Smooth muscle cell (in vitro differentiated cells): ENCODE results near the gene COX8C. TPM values are rescaled to one million over a fixed set of nuclear protein-coding genes. Genes with fewer than 3 reads are reported as not detected.
A peak's percentile ranks its signal among the peaks of the same experiment; 100 is the strongest.

Experiments
- DNase-seq: peaks from one replicate; lab custom pipeline; 2025; ENCODE audit not compliant: unreplicated experiment; lab: John Stamatoyannopoulos, UW
- H2AFZ ChIP-seq: fragments of 200-600 bp; sonication (generic); 2 replicates; pipeline ENCODE4 v1.6.0; 2016; ENCODE audit warnings: antibody characterized with exemption, low read depth, mild to moderate bottlenecking
- H3F3A ChIP-seq: fragments of 200-600 bp; sonication (generic); 2 replicates; pipeline ENCODE4 v1.6.0; 2017; ENCODE audit warnings: antibody characterized with exemption, low read depth
- H3K27ac ChIP-seq: fragments of 200-600 bp; sonication (generic); 2 replicates; pipeline ENCODE4 v1.5.1; 2016; ENCODE audit warnings: low read depth, mild to moderate bottlenecking
- H3K27me3 ChIP-seq: fragments of 200-600 bp; sonication (generic); 2 replicates; pipeline ENCODE4 v1.6.1; 2016; ENCODE audit warnings: low read depth, mild to moderate bottlenecking
- H3K36me3 ChIP-seq: fragments of 200-600 bp; sonication (generic); 2 replicates; pipeline ENCODE4 v1.5.1; 2016; ENCODE audit warnings: low read depth
- H3K4me1 ChIP-seq: fragments of 200-600 bp; sonication (generic); 2 replicates; pipeline ENCODE4 v1.5.1; 2016; ENCODE audit warnings: low read depth
- H3K4me2 ChIP-seq: fragments of 200-600 bp; sonication (generic); 2 replicates; pipeline ENCODE4 v1.6.0; 2016; ENCODE audit warnings: mild to moderate bottlenecking
- H3K4me3 ChIP-seq: fragments of 200-600 bp; sonication (generic); 2 replicates; pipeline ENCODE4 v1.5.1; 2016; ENCODE audit warnings: mild to moderate bottlenecking
- H3K79me2 ChIP-seq: fragments of 200-600 bp; sonication (generic); 2 replicates; pipeline ENCODE4 v1.6.0; 2016; ENCODE audit warnings: low read depth, mild to moderate bottlenecking
- H3K9ac ChIP-seq: fragments of 200-600 bp; sonication (generic); 2 replicates; pipeline ENCODE4 v1.6.0; 2016; ENCODE audit warnings: low read depth
- H3K9me3 ChIP-seq: fragments of 200-600 bp; sonication (generic); replicated peaks from 2 replicates; pipeline ENCODE4 v1.5.1; 2016; ENCODE audit warnings: low read depth
- H4K20me1 ChIP-seq: fragments of 200-600 bp; sonication (generic); 2 replicates; pipeline ENCODE4 v1.6.0; 2016; ENCODE audit warnings: low read depth
- whole genome bisulfite sequencing: methylation state at CpG from one replicate; pipeline ENCODE4 v1.1.7; 2016; ENCODE audit warnings: low lambda C conversion rate; 5-methylcytosine and 5-hydroxymethylcytosine counted together
- polyA plus RNA-seq: library from polyadenylated mRNA; unstranded; fragments of >200 nt; fragmentation: Nextera tagmentation; extraction: Ambion mirVana; gene quantifications from 2 replicates; pipeline ENCODE4 v1.2.1, GENCODE V29; 2016
- total RNA-seq: library from RNA; depleted of rRNA; stranded (reverse); fragments of >200 nt; gene quantifications from 2 replicates; pipeline ENCODE4 v1.2.3, GENCODE V29; 2014
- TF ChIP-seq, protein P1 (sequence below): fragments of 200-600 bp; sonication (generic); IDR thresholded peaks from 2 replicates; pipeline ENCODE4 v1.5.1; 2017; ENCODE audit warnings: borderline replicate concordance, mild to moderate bottlenecking, antibody characterized with exemption; ENCODE audit not compliant: insufficient read depth, poor library complexity, severe bottlenecking

The COX8C gene
- total and polyA plus RNA-seq, 2 experiments from 2014 or later: not detected

- Histone ChIP-seq H2AFZ (no peak overlapping the region), H4K20me1 (peaks cover 100% of the 10 kb centered on the region), H3K4me1 (peaks cover 3% of the 10 kb centered on the region), H3K9me3 (no peaks in the 10 kb centered on the region), H3K36me3 (no peaks in the 10 kb centered on the region), H3K4me2 (no peak overlapping the region), H3K79me2 (peaks cover 92% of the 10 kb centered on the region), H3K9ac (no peak overlapping the region), H3F3A (peaks cover 14% of the 10 kb centered on the region), H3K27ac (peak overlapping the region; percentile 80), H3K27me3 (no peaks in the 10 kb centered on the region), H3K4me3 (no peak overlapping the region)
- no peak for DNase-seq
- TF ChIP-seq, protein P1, sequence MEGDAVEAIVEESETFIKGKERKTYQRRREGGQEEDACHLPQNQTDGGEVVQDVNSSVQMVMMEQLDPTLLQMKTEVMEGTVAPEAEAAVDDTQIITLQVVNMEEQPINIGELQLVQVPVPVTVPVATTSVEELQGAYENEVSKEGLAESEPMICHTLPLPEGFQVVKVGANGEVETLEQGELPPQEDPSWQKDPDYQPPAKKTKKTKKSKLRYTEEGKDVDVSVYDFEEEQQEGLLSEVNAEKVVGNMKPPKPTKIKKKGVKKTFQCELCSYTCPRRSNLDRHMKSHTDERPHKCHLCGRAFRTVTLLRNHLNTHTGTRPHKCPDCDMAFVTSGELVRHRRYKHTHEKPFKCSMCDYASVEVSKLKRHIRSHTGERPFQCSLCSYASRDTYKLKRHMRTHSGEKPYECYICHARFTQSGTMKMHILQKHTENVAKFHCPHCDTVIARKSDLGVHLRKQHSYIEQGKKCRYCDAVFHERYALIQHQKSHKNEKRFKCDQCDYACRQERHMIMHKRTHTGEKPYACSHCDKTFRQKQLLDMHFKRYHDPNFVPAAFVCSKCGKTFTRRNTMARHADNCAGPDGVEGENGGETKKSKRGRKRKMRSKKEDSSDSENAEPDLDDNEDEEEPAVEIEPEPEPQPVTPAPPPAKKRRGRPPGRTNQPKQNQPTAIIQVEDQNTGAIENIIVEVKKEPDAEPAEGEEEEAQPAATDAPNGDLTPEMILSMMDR: no peak
- 89% methylated on average over 2 of the region's 2 CpGs for WGBS
Observed at GRCh38 chr14:93319494-93319893, 27.5 kb upstream of the COX8C start.

DNA sequence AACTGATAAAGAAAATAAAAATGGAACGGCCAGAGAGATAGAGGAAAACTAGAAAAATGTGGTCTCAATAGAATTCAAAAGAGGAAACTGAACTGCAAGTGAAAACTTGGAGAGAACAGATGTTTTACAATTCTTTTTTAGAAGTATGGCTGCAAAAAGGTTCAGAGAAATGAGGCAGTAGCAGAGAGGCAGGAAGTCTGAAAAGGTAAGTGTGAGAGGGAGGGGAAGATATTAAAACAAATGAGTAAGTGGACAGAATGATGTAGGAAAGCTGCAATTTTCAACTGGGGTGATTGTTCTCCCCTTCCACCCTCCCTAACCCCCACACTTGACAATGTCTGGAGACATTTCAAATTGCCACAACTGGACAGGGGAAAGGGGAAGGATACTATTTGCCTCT lies 27.0 kb upstream of the COX8C start:
- 83% methylated on average over 1 of the region's 1 CpG for WGBS
- H3K9me3 ChIP-seq: no peaks in the 10 kb centered on the region
- H3K79me2 ChIP-seq: peaks cover 92% of the 10 kb centered on the region
- peaks cover 14% of the 10 kb centered on the region for H3F3A ChIP-seq
- H3K27ac ChIP-seq: peak overlapping the region; percentile 80
- no peaks in the 10 kb centered on the region for H3K36me3 ChIP-seq
- peaks cover 3% of the 10 kb centered on the region for H3K4me1 ChIP-seq
- H2AFZ ChIP-seq: no peak overlapping the region
- no peaks in the 10 kb centered on the region for H3K27me3 ChIP-seq
- TF ChIP-seq, protein P1: no peak
- H3K4me2 ChIP-seq: no peak overlapping the region
- peaks cover 99% of the 10 kb centered on the region for H4K20me1 ChIP-seq
- H3K9ac ChIP-seq: no peak overlapping the region
- H3K4me3 ChIP-seq: no peak overlapping the region
- no peak for DNase-seq

DNA sequence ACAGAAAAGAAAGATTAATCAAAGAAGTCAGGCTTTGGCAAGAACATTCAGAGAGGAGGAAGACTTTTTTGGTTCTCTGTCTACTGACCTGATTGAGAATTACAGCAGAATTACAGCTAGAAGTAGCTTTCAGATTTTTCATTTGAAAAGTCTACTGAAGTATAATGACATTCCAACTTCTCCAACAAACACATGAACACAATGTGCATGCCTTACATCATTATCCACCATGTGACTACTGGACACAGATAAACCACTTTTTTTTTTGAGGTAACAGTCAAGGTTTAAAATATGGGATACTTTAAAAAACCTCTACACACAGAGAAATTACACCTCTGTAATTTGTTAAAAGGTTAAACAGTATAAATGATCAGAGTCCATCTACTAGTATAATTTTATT lies 26.5 kb upstream of the COX8C start:
- TF ChIP-seq, protein P1: no peak
- Histone ChIP-seq H3K4me3 (no peak overlapping the region), H3K27ac (peak overlapping the region; percentile 80), H3F3A (peaks cover 14% of the 10 kb centered on the region), H3K9ac (no peak overlapping the region), H4K20me1 (peaks cover 99% of the 10 kb centered on the region), H3K27me3 (no peaks in the 10 kb centered on the region), H3K79me2 (peaks cover 92% of the 10 kb centered on the region), H3K4me2 (no peak overlapping the region), H3K36me3 (no peaks in the 10 kb centered on the region), H3K9me3 (no peaks in the 10 kb centered on the region), H2AFZ (no peak overlapping the region), H3K4me1 (peaks cover 3% of the 10 kb centered on the region)
- DNase-seq: no peak

DNA sequence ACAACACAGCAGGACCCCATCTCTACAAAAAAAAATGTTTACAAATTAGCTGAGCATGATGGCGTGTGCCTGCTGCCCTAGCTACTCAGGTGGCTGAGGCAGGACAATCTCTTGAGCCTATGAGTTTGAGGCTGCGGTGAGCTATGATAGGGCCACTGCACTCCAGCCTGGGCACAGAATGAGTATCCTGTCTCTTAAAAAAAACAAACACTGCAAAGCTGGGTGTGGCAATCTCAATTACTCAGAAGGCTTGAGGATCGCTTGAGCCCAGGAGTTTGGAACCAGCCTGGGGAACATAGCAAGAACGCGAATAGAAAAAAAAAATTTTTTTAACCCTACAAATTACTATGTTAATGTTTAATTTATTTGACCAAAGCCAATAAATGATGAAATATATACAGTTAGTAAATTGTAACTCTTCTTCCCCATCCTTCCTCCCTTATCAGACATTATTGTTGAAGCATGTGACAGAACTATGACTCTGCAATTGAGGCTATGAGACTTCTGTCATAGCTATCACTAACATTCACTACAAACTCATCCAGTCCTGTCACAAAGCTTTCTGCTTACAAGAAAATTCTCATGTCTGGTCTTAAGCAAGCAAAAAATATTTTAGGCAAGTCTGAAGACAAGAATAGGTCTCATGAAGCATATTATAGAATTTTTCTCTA lies 23.9 kb upstream of the COX8C start:
- 95% methylated on average over 5 of the region's 5 CpGs for WGBS
- no peak overlapping the region for H3K9ac ChIP-seq
- H2AFZ ChIP-seq: no peak overlapping the region
- H3K4me1 ChIP-seq: peaks cover 3% of the 10 kb centered on the region
- no peaks in the 10 kb centered on the region for H3K27me3 ChIP-seq
- no peaks in the 10 kb centered on the region for H3K9me3 ChIP-seq
- H3F3A ChIP-seq: peaks cover 11% of the 10 kb centered on the region
- H3K4me2 ChIP-seq: no peak overlapping the region
- H3K27ac ChIP-seq: no peak overlapping the region
- TF ChIP-seq, protein P1: no peak
- H3K79me2 ChIP-seq: peaks cover 95% of the 10 kb centered on the region
- H4K20me1 ChIP-seq: peaks cover 99% of the 10 kb centered on the region
- DNase-seq: no peak
- H3K4me3 ChIP-seq: no peak overlapping the region
- no peaks in the 10 kb centered on the region for H3K36me3 ChIP-seq
